ENCODE results near the gene CTSK.

CTSK gene

DNA sequence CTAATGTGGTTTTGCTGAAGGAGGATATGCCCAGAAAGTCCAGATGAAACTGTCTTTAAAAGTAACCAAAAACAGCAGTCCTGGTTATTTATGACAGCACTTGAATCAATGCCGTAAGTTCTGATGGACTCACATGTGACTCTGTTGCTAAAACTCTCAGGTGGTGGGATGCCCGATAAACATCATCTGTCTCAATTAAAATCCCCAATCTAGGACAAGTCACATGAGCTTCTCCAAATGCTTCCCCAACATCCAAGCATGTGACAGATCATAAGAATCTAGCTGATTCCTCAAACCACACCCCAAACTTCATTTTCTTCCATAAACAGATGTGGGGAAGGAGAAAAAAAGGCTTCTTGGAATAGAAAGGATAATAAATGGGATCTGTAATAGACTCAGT lies 786 bp upstream of the CTSK start:
- TF ChIP-seq, protein P1, sequence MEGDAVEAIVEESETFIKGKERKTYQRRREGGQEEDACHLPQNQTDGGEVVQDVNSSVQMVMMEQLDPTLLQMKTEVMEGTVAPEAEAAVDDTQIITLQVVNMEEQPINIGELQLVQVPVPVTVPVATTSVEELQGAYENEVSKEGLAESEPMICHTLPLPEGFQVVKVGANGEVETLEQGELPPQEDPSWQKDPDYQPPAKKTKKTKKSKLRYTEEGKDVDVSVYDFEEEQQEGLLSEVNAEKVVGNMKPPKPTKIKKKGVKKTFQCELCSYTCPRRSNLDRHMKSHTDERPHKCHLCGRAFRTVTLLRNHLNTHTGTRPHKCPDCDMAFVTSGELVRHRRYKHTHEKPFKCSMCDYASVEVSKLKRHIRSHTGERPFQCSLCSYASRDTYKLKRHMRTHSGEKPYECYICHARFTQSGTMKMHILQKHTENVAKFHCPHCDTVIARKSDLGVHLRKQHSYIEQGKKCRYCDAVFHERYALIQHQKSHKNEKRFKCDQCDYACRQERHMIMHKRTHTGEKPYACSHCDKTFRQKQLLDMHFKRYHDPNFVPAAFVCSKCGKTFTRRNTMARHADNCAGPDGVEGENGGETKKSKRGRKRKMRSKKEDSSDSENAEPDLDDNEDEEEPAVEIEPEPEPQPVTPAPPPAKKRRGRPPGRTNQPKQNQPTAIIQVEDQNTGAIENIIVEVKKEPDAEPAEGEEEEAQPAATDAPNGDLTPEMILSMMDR (IDR thresholded peaks at IDR 0.05) = no peak
- no peak for DNase-seq
- Mint-ChIP-seq H3K4me1 (peaks cover 32% of the 10 kb centered on the region), H3K27ac (no peak overlapping the region), H3K9me3 (no peaks in the 10 kb centered on the region), H3K4me3 (no peak overlapping the region), H3K36me3 (ENCODE audit: low read depth) (peaks cover under 1% of the 10 kb centered on the region), H3K27me3 (ENCODE audit: low read depth, poor library complexity) (no peaks in the 10 kb centered on the region)

DNA sequence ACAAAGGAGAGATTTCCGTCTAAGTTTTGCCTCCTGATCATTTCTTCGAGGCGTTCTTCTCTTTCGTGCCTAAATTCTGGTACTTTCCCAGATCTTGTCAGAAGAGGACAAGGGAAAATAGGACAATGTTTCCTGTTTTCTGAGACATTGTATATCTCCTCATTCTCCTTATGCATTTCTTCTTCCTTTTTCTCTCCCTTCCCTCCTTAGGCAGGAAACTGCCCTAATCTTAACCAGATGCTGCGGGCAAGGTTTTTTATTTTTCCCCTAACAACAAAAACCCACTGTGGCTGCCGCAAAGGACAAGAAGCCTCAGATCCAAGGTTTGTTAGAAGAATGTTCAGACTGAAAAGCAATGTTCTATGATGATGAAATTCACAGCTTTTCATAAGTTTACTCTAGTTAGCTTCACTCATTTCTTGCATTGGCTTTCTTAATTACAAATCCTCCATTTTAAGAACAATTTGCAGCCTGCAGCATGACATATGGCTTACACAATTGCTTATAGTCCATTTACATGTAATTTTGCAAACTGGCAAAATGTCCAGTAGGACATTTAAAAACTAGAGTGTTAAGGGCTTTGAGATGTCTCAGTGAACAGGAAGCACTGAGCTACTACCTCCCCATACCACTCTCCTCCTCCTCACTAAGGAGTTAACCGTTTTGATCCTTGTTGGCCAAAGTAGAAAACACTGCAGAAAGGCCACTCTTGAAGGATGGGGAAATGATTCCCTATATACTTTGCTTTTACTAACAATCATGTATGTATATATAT lies 624 bp downstream of the CTSK start:
- Mint-ChIP-seq H3K27me3 (ENCODE audit: low read depth, poor library complexity) (no peaks in the 10 kb centered on the region), H3K36me3 (ENCODE audit: low read depth) (no peaks in the 10 kb centered on the region), H3K4me1 (peaks cover 32% of the 10 kb centered on the region), H3K27ac (peak overlapping the region; percentile 89), H3K9me3 (no peaks in the 10 kb centered on the region), H3K4me3 (peak overlapping the region; percentile 67)
- no peak for DNase-seq
- TF ChIP-seq, protein P1 (IDR thresholded peaks at IDR 0.05) = no peak

DNA sequence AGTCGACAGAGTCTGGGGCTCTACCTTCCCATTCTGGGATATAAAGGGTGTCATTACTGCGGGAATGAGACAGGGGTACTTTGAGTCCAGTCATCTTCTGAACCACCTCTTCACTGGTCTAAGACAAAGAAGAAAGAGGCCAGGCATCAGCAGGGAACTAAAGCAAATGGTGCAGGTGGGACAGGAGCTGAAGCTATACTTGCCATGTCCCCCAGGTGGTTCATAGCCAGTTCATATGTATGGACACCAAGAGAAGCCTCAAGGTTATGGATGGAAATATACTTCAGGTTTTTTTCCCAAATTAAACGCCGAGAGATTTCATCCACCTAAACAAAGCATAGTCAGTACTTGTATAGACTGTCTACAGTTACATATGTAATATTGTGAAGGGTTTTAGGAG lies 2.2 kb downstream of the CTSK start:
- Mint-ChIP-seq H3K4me1 (peaks cover 32% of the 10 kb centered on the region), H3K4me3 (peak overlapping the region; percentile 4), H3K27me3 (ENCODE audit: low read depth, poor library complexity) (no peaks in the 10 kb centered on the region), H3K27ac (no peak overlapping the region), H3K36me3 (ENCODE audit: low read depth) (no peaks in the 10 kb centered on the region), H3K9me3 (no peaks in the 10 kb centered on the region)
- DNase-seq = no peak
- TF ChIP-seq, protein P1 (IDR thresholded peaks at IDR 0.05) = no peak

DNA sequence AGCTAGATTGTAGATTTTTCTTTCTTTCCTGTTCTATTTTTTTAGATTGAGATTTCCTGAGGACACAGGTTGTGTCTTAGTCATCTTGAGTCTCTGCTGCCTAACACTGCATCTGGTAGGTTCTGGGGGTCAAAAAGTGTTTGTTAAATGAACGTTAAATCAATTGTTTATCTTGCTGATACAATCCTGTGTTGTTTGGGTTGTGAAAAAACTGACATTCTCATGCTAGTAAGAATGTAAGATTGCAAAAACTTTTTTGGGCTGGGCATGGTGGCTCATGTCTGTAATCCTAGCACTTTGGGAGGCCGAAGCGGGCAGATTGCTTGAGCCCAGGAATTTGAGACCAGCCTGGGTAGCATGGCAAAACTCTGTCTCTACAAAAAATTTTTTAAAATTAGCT lies 3.4 kb downstream of the CTSK start:
- H3K9me3 Mint-ChIP-seq = no peaks in the 10 kb centered on the region
- DNase-seq = no peak
- TF ChIP-seq, protein P1 (IDR thresholded peaks at IDR 0.05) = no peak
- no peak overlapping the region for H3K4me3 Mint-ChIP-seq
- peaks cover 32% of the 10 kb centered on the region for H3K4me1 Mint-ChIP-seq
- no peaks in the 10 kb centered on the region for H3K36me3 Mint-ChIP-seq (ENCODE audit: low read depth)
- H3K27ac Mint-ChIP-seq = no peak overlapping the region
- H3K27me3 Mint-ChIP-seq (ENCODE audit: low read depth, poor library complexity) = no peaks in the 10 kb centered on the region

DNA sequence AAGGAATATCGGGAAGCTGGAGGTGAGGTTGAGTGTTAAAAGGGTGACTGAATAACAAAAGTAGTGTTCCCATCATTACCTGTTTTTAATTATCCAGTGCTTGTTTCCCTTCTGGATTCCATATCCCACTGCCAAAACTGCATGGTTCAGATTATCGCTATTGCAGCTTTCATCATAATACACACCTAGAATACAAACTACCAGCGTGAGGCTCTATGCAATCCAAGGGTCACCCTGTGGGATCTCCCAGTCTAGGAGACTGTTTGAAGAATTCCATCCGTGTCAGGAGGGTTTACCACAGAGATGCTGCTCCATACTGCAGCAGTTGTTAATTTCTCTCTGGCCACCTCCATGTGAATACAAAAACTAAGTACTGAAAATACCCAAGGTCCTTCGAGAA lies 9.0 kb downstream of the CTSK start:
- peak overlapping the region; percentile 11 for H3K4me3 Mint-ChIP-seq

More for the DNA sequence above, 9.0 kb downstream of the CTSK start:
- DNase-seq = no peak
- Mint-ChIP-seq H3K4me1 (peaks cover 30% of the 10 kb centered on the region), H3K36me3 (ENCODE audit: low read depth) (peaks cover 9% of the 10 kb centered on the region), H3K27ac (no peak overlapping the region), H3K9me3 (no peaks in the 10 kb centered on the region), H3K27me3 (ENCODE audit: low read depth, poor library complexity) (no peaks in the 10 kb centered on the region)
- TF ChIP-seq, protein P1 (IDR thresholded peaks at IDR 0.05) = no peak
